HG03521 (cell line): ENCODE results near the gene LRRN1.

Experiments used
- ATAC-seq: cut with Tn5 transposase; IDR thresholded peaks from one replicate; pipeline ENCODE4 v1.9.1; 2021; ENCODE audit warnings: mild to moderate bottlenecking, moderate library complexity; ENCODE audit not compliant: unreplicated experiment

LRRN1 gene

DNA sequence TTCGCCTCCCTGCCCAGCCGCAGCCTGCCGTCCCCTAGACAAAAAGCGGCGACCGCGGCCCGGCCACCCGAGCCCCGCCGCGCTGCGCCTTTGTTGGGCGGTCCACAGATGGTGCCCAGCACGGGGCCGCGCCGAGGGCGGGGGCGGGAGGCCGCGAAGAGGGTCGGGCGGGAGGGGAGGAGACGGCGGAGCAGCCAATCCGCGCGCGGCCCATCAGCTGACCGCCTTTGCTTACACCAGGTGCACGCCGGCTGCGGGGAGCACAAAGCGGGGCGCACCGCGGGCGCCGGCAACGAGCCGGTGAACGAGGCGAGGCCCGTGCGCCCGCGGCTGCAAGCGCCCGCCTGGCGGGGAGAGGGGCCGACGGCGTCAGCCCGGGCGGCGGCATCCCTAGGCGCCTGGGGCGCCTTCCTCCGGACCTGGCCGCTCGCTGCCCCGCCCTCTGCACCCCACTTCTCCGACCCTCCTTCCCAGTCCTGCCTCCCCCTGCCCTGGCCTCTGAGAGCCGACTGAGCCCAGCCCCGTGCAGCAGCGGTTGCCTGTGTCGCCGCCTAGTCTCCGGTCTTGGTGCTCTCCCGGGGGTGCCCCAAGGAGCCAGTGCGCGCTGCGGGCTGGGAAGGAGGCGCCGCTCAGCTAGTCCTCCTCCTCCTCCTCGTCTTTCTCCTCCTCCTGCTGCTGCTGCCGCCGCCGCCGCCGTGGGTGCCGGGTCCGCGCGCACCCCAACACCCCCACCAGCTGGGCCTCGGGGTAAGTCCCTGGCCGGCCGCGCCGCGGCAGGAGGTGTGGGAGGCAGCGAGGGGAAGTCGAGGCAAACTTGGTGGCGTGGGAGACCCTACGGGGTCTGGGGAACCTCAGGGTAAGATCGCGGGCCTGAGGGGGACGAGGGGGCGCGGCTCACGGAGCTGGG, at the start of gene LRRN1:
LRRN1 (plus strand) TSS at position 259 of the 907 bp plus-strand sequence. CDS start 45,211 bp downstream, outside the sequence.
- ATAC-seq: no peak

DNA sequence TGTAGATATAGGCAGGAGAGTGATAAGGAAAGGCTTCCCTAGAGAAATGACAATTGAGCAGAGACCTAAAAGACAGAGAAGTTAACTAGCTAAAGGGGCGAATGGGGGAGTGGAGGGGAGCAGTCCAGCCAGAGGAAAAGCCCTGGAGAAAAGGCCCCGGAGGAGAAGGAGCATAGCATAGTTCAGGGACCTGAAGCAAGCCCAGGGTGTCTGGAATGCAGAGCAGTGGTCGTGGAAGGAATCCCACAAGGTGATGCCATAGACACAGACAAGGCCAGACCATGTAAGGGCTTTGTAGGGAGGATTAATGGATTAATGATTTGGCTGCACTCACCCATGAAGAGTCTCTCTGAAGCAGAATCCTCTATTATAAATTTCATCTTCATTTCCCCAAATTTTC, 45.8 kb upstream of the LRRN1 start:
- ATAC-seq: no peak

DNA sequence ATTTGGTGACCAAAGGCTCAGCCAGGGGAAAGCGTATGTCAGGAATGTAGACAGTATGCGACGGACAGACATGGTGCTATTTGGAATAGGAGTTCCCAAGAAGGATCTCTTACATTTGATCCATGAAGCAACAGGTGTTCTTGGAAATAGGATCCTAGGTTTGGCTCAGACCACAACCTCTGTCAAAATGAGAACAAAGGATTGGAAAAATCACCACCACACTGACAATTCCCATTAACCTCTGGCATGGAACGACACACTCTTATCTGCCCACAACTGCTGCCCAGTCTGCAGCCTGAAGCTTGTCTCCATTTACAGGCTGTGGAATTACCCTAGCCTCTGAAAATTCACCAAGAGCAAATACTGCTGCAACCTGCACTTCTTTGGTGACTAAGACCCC, 33.6 kb upstream of the LRRN1 start:
- ATAC-seq: no peak

DNA sequence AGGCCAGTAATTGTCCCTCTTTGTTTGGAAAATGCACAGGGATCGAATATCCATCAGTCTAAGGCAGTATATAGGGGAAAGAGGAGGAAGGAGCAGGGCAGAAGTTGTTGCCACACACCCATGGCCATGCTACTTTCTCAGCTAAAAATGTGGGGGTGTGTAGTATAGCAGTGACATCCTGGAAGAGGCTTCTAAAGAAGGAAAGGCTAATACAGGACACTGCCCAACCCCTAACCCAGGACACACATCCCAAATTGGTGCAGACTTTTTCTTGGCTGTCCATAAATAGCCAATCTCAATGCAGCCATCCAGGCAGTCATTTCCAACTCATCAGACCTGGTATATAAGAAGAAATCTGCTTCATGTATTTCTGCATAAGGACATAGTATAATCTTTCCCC, 33.1 kb upstream of the LRRN1 start:
- ATAC-seq: no peak

DNA sequence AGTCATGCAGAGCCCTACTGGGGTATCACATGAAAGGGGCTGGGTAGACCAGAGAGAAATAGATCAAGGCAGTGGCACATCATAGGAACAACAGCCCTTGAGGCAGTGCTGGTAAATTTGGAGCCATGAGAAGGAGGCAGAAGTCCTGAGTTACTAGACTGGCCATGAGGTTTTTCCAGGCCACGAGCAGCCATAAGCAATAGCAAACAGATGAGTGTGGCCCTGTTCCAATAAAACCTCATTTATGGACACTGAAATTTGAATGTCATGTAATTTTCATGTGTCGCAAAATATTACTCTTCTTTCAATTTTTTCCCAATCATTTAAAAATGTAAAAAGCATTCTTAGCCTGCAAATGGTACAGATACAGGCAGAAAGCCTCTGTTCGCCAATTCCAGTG, 28.1 kb upstream of the LRRN1 start:
- no peak for ATAC-seq

DNA sequence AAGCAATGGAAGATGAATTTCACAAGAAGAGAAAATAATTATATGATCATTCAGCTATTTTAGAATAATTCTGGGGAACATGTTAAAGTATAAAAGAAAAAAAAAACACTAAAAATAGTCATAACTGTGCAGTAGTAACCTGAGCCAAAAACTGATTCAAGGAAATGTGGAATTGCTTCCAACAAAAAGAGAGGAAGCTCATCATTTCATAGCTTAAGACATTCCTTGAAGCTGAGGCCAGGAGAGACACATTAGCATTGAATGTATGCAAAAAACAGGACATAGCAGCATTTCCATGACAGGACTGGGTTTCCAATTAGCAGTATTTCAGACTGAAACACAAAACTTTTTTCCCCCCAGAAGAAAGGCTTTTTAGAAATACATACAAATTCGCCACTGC, 27.7 kb upstream of the LRRN1 start:
- no peak for ATAC-seq

- no peak for ATAC-seq
Observed at GRCh38 chr3:3772338-3772737, 26.9 kb upstream of the LRRN1 start.

DNA sequence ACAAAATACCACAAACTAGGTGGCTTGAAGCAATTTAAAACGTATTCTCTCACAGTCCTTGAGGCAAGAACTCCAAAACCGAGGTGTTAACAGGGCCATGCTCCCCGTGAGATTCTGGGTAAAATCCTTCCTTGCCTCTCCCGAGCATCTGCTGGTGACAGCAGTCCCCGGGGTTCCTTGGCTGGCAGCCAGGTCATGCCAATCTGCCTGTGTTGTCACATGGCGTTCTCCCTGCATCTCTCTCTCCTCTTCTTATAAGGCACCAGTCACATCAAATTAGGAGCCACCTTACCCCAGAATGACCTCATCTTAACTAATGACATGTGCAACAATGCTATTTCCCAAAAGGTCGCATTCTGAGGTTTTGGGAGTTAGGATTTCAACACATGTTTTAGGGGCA, 26.3 kb upstream of the LRRN1 start:
- no peak for ATAC-seq

- no peak for ATAC-seq
Observed at GRCh38 chr3:3776607-3777006, 22.6 kb upstream of the LRRN1 start.

- no peak for ATAC-seq
Observed at GRCh38 chr3:3778216-3778615, 21.0 kb upstream of the LRRN1 start.

DNA sequence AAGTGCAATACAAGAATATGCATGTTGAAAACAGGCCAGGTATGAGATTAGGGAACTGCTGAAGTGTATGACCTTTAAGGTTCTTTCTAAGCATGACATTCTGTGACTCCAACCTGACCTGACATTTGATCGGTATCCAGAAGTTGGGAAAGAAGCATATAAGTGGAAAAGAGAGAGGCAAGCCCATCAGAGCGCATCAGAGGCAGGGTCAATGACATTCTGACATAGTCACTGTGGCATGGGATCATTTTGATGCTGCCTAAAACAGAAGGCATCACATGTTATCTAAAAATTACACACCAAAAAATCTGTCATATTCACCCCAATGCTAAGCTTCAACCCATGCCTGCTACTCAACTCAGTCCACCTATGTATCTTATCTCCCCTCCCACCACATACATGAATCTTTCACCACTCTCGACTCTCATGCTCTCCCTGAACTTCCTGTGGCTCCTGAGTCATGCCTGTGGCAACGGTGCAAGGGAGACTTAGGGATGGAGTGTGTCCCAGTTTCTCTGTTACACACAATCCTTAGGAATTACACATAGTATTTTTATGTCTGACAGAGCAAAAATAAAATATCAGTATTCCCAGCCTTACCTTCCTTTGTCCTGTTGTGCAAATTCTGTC, 20.5 kb upstream of the LRRN1 start:
- ATAC-seq: no peak

GRCh38 chr3:3782457-3782856, 16.8 kb upstream of the LRRN1 start:
- no peak for ATAC-seq

- ATAC-seq: no peak
Observed at GRCh38 chr3:3783210-3783609, 16.0 kb upstream of the LRRN1 start.

- ATAC-seq: no peak
Observed at GRCh38 chr3:3783696-3784095, 15.5 kb upstream of the LRRN1 start.

DNA sequence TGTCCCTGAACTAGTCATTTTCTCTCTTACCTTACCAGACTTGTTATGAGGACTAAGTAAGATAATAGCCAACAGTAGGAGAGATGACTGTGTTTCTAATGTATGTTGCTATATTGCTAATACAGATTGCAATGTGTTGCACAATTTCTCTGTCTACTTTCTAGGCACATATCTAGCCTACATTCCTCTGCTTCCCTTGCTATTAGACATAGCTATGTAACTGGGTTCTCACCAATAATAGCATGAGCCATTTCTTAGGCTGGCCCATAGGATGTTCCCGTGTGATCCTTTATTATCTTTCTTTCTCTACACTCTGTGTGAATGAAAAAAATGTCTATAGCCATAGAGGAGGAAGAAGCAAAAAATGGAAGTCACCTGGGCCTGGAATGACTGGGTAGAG, 6.8 kb upstream of the LRRN1 start:
- ATAC-seq: no peak

GRCh38 chr3:3798631-3799113, 559 bp upstream of the LRRN1 start:
- ATAC-seq: no peak

- no peak for ATAC-seq
Observed at GRCh38 chr3:3800080-3800455, 837 bp downstream of the LRRN1 start.

DNA sequence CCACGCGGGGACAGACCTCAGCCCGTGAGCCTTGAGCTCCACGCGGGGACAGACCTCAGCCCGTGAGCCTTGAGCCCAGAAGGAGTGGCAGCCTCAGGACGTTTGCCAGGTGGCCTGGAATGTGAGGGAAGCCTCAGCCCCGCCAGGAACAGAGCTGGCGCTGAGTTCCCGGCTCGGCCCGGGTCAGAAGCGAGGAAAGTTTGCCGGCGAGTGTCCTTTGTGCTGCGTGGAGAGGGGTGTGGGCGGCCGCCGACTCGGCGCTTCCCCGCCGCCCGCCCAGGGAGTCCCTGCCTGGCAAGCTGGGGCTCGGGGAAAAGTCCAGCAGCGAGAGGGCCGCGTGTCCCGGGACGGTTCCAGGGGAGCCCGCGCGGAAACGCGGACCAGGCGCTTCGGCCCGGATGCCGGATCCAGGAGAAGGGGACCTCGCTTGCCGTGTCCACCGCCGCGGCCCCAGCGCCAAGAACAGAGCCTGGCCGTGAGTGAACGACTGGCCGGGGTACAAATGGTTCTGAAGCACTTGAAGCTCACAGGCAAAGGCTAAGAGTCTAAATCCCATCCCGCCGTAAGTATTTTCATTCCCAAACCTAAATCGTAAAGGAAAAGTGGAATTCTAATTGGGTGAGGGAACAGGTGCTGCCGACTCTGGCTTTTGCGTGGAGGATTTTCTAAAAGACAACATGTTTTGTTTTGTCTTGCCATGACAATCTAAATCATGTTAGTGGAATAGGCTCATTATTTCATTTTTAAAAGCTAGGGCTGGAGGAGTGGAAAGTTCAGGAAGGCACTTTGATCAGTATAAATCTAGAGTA, 1.7 kb downstream of the LRRN1 start:
- no peak for ATAC-seq

DNA sequence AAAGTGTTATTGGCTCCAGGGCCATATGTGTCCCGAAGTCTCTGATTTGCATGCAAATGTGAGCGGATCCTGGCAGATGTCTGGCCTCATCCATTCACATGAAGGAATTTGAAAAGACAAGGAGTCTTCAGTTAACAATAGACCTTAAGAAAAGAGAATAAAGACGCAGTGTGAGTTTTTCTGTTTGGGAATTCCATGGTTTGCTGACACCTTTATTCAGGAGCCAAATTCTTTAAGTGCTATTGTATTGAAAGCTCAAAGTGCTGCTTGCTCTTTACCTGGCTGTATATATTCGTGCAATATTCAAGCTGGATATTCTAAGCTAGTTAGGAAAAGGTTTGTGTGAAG, 2.2 kb downstream of the LRRN1 start:
- ATAC-seq: no peak

GRCh38 chr3:3802046-3802445, 2.8 kb downstream of the LRRN1 start:
- no peak for ATAC-seq

GRCh38 chr3:3804560-3804959, 5.3 kb downstream of the LRRN1 start:
- no peak for ATAC-seq

- ATAC-seq: no peak
Observed at GRCh38 chr3:3806092-3806491, 6.9 kb downstream of the LRRN1 start.
